Vagina (tissue), 2 donors: ENCODE data around the gene SCUBE1. TPM values are rescaled to one million over a fixed set of nuclear protein-coding genes. Genes with fewer than 3 reads are reported as not detected.

Experiments
- DNase-seq, 2 donors: peaks; one replicate each; pipeline ENCODE4 v3.0.0-alpha.2; 2017; ENCODE audit errors: extremely low spot score in 2 of 2
- H3K27ac ChIP-seq: fragments of 200-600 bp; sonication (generic); one replicate; pipeline ENCODE4 v1.5.1; 2019
- H3K27me3 ChIP-seq: fragments of 200-600 bp; sonication (generic); one replicate; pipeline ENCODE4 v1.5.1; 2019
- H3K36me3 ChIP-seq, 2 donors: fragments of 200-600 bp; sonication (generic); one replicate each; pipeline ENCODE4 v1.5.1; 2017 to 2019
- H3K4me1 ChIP-seq: fragments of 200-600 bp; sonication (generic); one replicate; pipeline ENCODE4 v1.5.1; 2019
- H3K4me3 ChIP-seq, 2 donors: fragments of 200-600 bp; sonication (generic); 1 replicate in 1 of 2; 2 replicates in 1 of 2; pipeline ENCODE4 v1.5.1; 2016 to 2019
- H3K9me3 ChIP-seq: fragments of 200-600 bp; sonication (generic); one replicate; pipeline ENCODE4 v1.5.1; 2019
- CTCF ChIP-seq, 3 experiments: fragments of 450-650 bp in 2 of 3; fragments of 200-600 bp in 1 of 3; sonication (generic) in 1 of 3; IDR thresholded peaks; one replicate each; pipeline ENCODE4 v1.5.1; 2017 to 2019; ENCODE audit warnings: antibody characterized with exemption in 3 of 3, mild to moderate bottlenecking in 2 of 3, moderate library complexity in 2 of 3
- POLR2A ChIP-seq, 2 donors: fragments of 450-650 bp; IDR thresholded peaks; one replicate each; pipeline ENCODE4 v1.6.1; 2017; ENCODE audit warnings: antibody characterized with exemption in 2 of 2, mild to moderate bottlenecking in 2 of 2, moderate library complexity in 2 of 2
- POLR2AphosphoS5 ChIP-seq, 2 donors: sonication (generic); formaldehyde crosslinking; IDR thresholded peaks; one replicate each; pipeline ENCODE4 v1.9.0; 2017; ENCODE audit warnings: antibody characterized with exemption in 2 of 2, mild to moderate bottlenecking in 2 of 2, low read depth in 1 of 2; ENCODE audit not compliant: insufficient read depth in 1 of 2
- intact Hi-C: fragments of 100-400 bp; cut with DNase I; formaldehyde crosslinking; loops from one replicate; pipeline ENCODE4 v1.15.1; 2023
- total RNA-seq: library from RNA; depleted of rRNA; stranded (reverse); fragments of >200 nt; gene quantifications from one replicate; pipeline ENCODE4 v1.2.3, GENCODE V29; 2016

Gene SCUBE1
- total RNA-seq, 1 donor from 2014 or later = 6.9 TPM

- Histone ChIP-seq H3K4me1 (peaks cover 22% of the 10 kb centered on the region), H3K4me3 (no peak overlapping the region), H3K9me3 (no peaks in the 10 kb centered on the region), H3K27ac (no peak overlapping the region), H3K36me3 (no peaks in the 10 kb centered on the region), H3K27me3 (no peaks in the 10 kb centered on the region)
- no peak for DNase-seq
- intact Hi-C loops = no loop called here
- TF ChIP-seq POLR2A (IDR thresholded peaks at IDR 0.05) (no peak), POLR2AphosphoS5 (IDR thresholded peaks at IDR 0.05; ENCODE audit: insufficient read depth in 1 of 2, low read depth in 1 of 2) (no peak), CTCF (IDR thresholded peaks at IDR 0.05) (no peak)
Observed at GRCh38 chr22:43188829-43189545, 154.2 kb downstream of the SCUBE1 start.

- peaks cover 28% of the 10 kb centered on the region for H3K4me1 ChIP-seq
- peak overlapping the region; percentile 63 to 82 for H3K4me3 ChIP-seq
- no peaks in the 10 kb centered on the region for H3K9me3 ChIP-seq
- peak in 1 of 2 donors; percentile 96 for DNase-seq
- intact Hi-C loops = no loop called here
- peak overlapping the region; percentile 89 for H3K27ac ChIP-seq
- peak; percentile 36 to 65 (median 54) for TF ChIP-seq CTCF (IDR thresholded peaks at IDR 0.05)
- TF ChIP-seq POLR2A (IDR thresholded peaks at IDR 0.05) = no peak
- TF ChIP-seq POLR2AphosphoS5 (IDR thresholded peaks at IDR 0.05; ENCODE audit: insufficient read depth in 1 of 2, low read depth in 1 of 2) = peak; percentile 81 to 87
- H3K36me3 ChIP-seq = no peaks in the 10 kb centered on the region
- H3K27me3 ChIP-seq = no peaks in the 10 kb centered on the region
Observed at GRCh38 chr22:43187171-43188099, 155.7 kb downstream of the SCUBE1 start.

- Histone ChIP-seq H3K4me1 (peaks cover 28% of the 10 kb centered on the region), H3K27ac (peak within 1 kb of the TSS; percentile 89), H3K36me3 (no peaks in the 10 kb centered on the region), H3K9me3 (no peaks in the 10 kb centered on the region), H3K4me3 (peak within 1 kb of the TSS; percentile 63 to 82), H3K27me3 (no peaks in the 10 kb centered on the region)
- DNase-seq = no peak
- TF ChIP-seq CTCF (IDR thresholded peaks at IDR 0.05) (no peak), POLR2A (IDR thresholded peaks at IDR 0.05) (no peak), POLR2AphosphoS5 (IDR thresholded peaks at IDR 0.05; ENCODE audit: insufficient read depth in 1 of 2, low read depth in 1 of 2) (no peak)
- intact Hi-C loops = no loop called here
Observed at GRCh38 chr22:43186272-43187170, 156.7 kb downstream of the SCUBE1 start, which contains the start of gene TTLL12. TTLL12 (minus strand) TSS chr22:43187134; CDS start chr22:43187069, 65 bp downstream.

GRCh38 chr22:43185860-43186261 is 157.3 kb downstream of the SCUBE1 start:
- Histone ChIP-seq H3K4me1 (peaks cover 28% of the 10 kb centered on the region), H3K4me3 (peak overlapping the region; percentile 63 to 82), H3K27me3 (no peaks in the 10 kb centered on the region), H3K9me3 (no peaks in the 10 kb centered on the region), H3K36me3 (no peaks in the 10 kb centered on the region), H3K27ac (peak overlapping the region; percentile 88)
- no peak for DNase-seq
- intact Hi-C loops = no loop called here
- TF ChIP-seq CTCF (IDR thresholded peaks at IDR 0.05) (no peak), POLR2A (IDR thresholded peaks at IDR 0.05) (no peak), POLR2AphosphoS5 (IDR thresholded peaks at IDR 0.05; ENCODE audit: insufficient read depth in 1 of 2, low read depth in 1 of 2) (no peak)
